RCC 7860 (cell line): Measurements from ENCODE around the gene NKD2.
"Not testable (repeated sequence)": the region's sequence is repeated elsewhere in the genome, so short reads cannot be mapped to it uniquely, and the experiment has no call there.

ENCODE experiments used
- DNase-seq: peaks from one replicate; pipeline ENCODE4 v3.0.0-alpha.2; 2015; ENCODE audit warnings: low spot score
- FAIRE-seq: peaks from 2 replicates; lab custom pipeline; 2012; peaks lifted over from hg19 to GRCh38; lab: Jason Lieb, UNC

Gene NKD2

GRCh38 chr5:1012313-1012841, 3.8 kb downstream of the NKD2 start:
- no peak for FAIRE-seq
- no peak for DNase-seq

- no peak for DNase-seq
- FAIRE-seq = no peak
Measured at GRCh38 chr5:1012900-1013237, 4.3 kb downstream of the NKD2 start.

GRCh38 chr5:1013238-1013947, 4.8 kb downstream of the NKD2 start:
- FAIRE-seq = no peak
- no peak for DNase-seq

- FAIRE-seq (no peak), DNase-seq (no peak)
Measured at GRCh38 chr5:1013948-1014301, 5.3 kb downstream of the NKD2 start.

- DNase-seq (no peak), FAIRE-seq (no peak)
Measured at GRCh38 chr5:1014346-1014745, 5.7 kb downstream of the NKD2 start.

GRCh38 chr5:1014781-1015221, 6.2 kb downstream of the NKD2 start:
- FAIRE-seq = no peak
- no peak for DNase-seq

- FAIRE-seq (no peak), DNase-seq (no peak)
Measured at GRCh38 chr5:1015507-1015906, 6.9 kb downstream of the NKD2 start.

GRCh38 chr5:1016036-1016435, 7.4 kb downstream of the NKD2 start:
- no peak for FAIRE-seq
- no peak for DNase-seq

- FAIRE-seq = no peak
- no peak for DNase-seq
Measured at GRCh38 chr5:1016476-1016875, 7.9 kb downstream of the NKD2 start.

GRCh38 chr5:1017056-1017455, 8.5 kb downstream of the NKD2 start:
- DNase-seq = no peak

GRCh38 chr5:1017691-1018455, 9.3 kb downstream of the NKD2 start:
- DNase-seq = no peak
- no peak for FAIRE-seq

More at GRCh38 chr5:1017056-1017455, 8.5 kb downstream of the NKD2 start:
- FAIRE-seq = no peak

GRCh38 chr5:1018596-1018995, 10.0 kb downstream of the NKD2 start:
- no peak for FAIRE-seq

GRCh38 chr5:1019001-1019905, 10.7 kb downstream of the NKD2 start:
- FAIRE-seq = no peak

More at GRCh38 chr5:1018596-1018995, 10.0 kb downstream of the NKD2 start:
- DNase-seq = no peak

GRCh38 chr5:1020452-1020961, 11.9 kb downstream of the NKD2 start:
- no peak for FAIRE-seq
- DNase-seq = no peak

More at GRCh38 chr5:1019001-1019905, 10.7 kb downstream of the NKD2 start:
- DNase-seq = no peak

- no peak for FAIRE-seq
- no peak for DNase-seq
Measured at GRCh38 chr5:1021136-1021968, 12.8 kb downstream of the NKD2 start.

- not testable (repeated sequence) for DNase-seq, FAIRE-seq
Measured at GRCh38 chr5:1021969-1022336, 13.4 kb downstream of the NKD2 start.

GRCh38 chr5:1026700-1027621, 18.4 kb downstream of the NKD2 start:
- no peak for FAIRE-seq
- no peak for DNase-seq

- no peak for DNase-seq
- no peak for FAIRE-seq
Measured at GRCh38 chr5:1027631-1028441, 19.2 kb downstream of the NKD2 start.
